HG03432 (cell line): ENCODE data around the gene GBP3.
"Not testable (repeated sequence)": the region's sequence is repeated elsewhere in the genome, so short reads cannot be mapped to it uniquely, and the experiment has no call there.

Experiments
- ATAC-seq: cut with Tn5 transposase; IDR thresholded peaks from one replicate; pipeline ENCODE4 v1.9.1; 2021; ENCODE audit warnings: mild to moderate bottlenecking, moderate library complexity; ENCODE audit not compliant: unreplicated experiment

Gene GBP3

GRCh38 chr1:88979749-88980116 lies 42.9 kb downstream of the GBP3 start:
- no peak for ATAC-seq

- ATAC-seq = peak; percentile 49
Observed at GRCh38 chr1:88979054-88979748, 43.5 kb downstream of the GBP3 start.

- no peak for ATAC-seq
Observed at GRCh38 chr1:88976235-88976634, 46.4 kb downstream of the GBP3 start.

GRCh38 chr1:88974616-88975172 lies 48.0 kb downstream of the GBP3 start:
- ATAC-seq = not testable (repeated sequence)

GRCh38 chr1:88973520-88974137 lies 49.0 kb downstream of the GBP3 start:
- ATAC-seq = no peak

GRCh38 chr1:88961647-88962275 lies 60.9 kb downstream of the GBP3 start:
- ATAC-seq = no peak

- ATAC-seq = no peak
Observed at GRCh38 chr1:88961081-88961480, 61.6 kb downstream of the GBP3 start.
